H1 (cell line): ENCODE data around the gene SLC36A4.

Source experiments
- CTCF ChIP-seq, 3 experiments: IDR thresholded peaks; 1 replicate in 2 of 3; 2 replicates in 1 of 3; pipeline versions ENCODE4 v1.5.1 to v1.6.1; 2011; ENCODE audit warnings: low read length in 3 of 3, mild to moderate bottlenecking in 3 of 3, inconsistent platforms in 2 of 3, low read depth in 1 of 3, moderate library complexity in 1 of 3; ENCODE audit not compliant: insufficient read depth in 1 of 3; ENCODE audit errors: control extremely low read depth in 1 of 3
- EZH2 ChIP-seq: fragments of 200-600 bp; sonication (generic); IDR thresholded peaks from 2 replicates; pipeline ENCODE4 v1.7.1; 2012; ENCODE audit warnings: low read depth, mild to moderate bottlenecking, moderate library complexity, low read length, inconsistent platforms; ENCODE audit not compliant: severe bottlenecking
- POLR2A ChIP-seq, 2 experiments: IDR thresholded peaks; 1 replicate in 1 of 2; 2 replicates in 1 of 2; pipeline ENCODE4 v1.6.1; 2011; ENCODE audit warnings: low read depth in 2 of 2, low read length in 2 of 2, mild to moderate bottlenecking in 2 of 2; ENCODE audit errors: control extremely low read depth in 1 of 2
- POLR2AphosphoS5 ChIP-seq: IDR thresholded peaks from 2 replicates; pipeline ENCODE4 v1.6.1; 2011; ENCODE audit warnings: low read depth, low read length
- ZNF274 ChIP-seq: IDR thresholded peaks from 2 replicates; pipeline ENCODE4 v1.7.0; 2012; ENCODE audit warnings: low read length, borderline replicate concordance; ENCODE audit errors: extremely low read depth

- no peak for TF ChIP-seq CTCF (IDR thresholded peaks at IDR 0.05; ENCODE audit: control extremely low read depth in 1 of 3, insufficient read depth in 1 of 3, low read depth in 1 of 3, low read length in 3 of 3)
- TF ChIP-seq POLR2A (IDR thresholded peaks at IDR 0.05; ENCODE audit: control extremely low read depth in 1 of 2, low read depth in 2 of 2, low read length in 2 of 2): no peak
- TF ChIP-seq ZNF274: no peak
- TF ChIP-seq POLR2AphosphoS5: no peak
- no peak for TF ChIP-seq EZH2
These were observed 80.2 kb downstream of the SLC36A4 start for GRCh38 chr11:93117565-93117964.
